ENCODE data around the gene PPT1. TPM values are rescaled to one million over a fixed set of nuclear protein-coding genes. Genes with fewer than 3 reads are reported as not detected.

Gene PPT1
- total and polyA plus RNA-seq, 2 of the 13 experiments (the other 11 are each of a cell fraction or from before 2014, with no cell fraction given) = 129 TPM

DNA sequence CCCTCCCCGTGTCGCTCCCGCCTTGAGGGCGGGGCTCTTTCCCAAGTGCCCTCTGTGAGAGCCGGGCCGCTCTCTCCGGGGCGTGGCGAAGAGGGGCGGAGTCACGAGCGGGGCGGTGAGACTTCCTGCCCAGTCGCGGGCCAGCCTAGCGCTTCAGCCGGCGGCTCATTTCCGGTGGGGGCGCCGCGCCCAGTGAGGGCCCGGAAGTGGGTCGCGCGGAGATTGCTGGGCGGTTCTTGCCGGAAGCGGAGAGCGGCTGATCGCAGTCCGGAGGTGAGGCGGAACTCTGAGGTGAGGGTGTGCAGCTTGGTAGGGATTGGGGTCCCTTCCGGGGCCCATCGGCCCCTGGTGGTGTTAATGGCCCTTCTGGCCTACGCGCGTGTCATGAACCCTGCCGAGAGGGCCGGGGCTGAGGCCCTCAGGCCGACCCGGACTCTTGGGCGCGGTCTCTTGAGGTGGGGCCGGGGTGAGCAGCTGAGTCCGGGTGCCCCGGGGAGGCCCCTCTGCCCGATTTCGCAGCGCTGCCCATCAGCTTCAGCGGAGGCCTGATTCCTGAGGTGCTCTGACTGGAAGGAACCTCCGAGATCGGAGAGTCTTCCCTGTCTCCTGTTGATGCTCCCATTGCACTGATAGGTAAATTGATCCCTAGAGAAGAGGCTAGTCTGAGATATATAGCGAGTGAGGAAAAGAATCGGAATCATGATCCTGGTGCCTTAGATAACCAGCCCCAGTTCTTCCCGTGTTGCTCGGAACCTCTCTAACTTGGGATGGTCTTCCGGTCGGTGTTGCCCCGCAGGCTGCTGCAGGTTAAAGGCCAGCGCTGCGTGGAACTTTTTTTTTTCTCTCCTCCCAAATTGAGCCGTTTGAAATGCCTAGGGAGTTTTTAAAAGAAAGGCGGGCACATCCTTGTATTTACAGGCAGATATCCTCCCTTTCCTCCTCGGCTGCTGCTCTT, 56.3 kb downstream of the PPT1 start, which contains the start of gene CAP1 (continued):
- TF ChIP-seq, protein P1, sequence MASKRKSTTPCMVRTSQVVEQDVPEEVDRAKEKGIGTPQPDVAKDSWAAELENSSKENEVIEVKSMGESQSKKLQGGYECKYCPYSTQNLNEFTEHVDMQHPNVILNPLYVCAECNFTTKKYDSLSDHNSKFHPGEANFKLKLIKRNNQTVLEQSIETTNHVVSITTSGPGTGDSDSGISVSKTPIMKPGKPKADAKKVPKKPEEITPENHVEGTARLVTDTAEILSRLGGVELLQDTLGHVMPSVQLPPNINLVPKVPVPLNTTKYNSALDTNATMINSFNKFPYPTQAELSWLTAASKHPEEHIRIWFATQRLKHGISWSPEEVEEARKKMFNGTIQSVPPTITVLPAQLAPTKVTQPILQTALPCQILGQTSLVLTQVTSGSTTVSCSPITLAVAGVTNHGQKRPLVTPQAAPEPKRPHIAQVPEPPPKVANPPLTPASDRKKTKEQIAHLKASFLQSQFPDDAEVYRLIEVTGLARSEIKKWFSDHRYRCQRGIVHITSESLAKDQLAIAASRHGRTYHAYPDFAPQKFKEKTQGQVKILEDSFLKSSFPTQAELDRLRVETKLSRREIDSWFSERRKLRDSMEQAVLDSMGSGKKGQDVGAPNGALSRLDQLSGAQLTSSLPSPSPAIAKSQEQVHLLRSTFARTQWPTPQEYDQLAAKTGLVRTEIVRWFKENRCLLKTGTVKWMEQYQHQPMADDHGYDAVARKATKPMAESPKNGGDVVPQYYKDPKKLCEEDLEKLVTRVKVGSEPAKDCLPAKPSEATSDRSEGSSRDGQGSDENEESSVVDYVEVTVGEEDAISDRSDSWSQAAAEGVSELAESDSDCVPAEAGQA (IDR thresholded peaks at IDR 0.05; ENCODE audit: low read depth) = 0 out of 2 replicates have a peak, but pooled peaks have one; percentile 22
- TF ChIP-seq, protein P1 (CRISPR knock-in tag; IDR thresholded peaks at IDR 0.05; ENCODE audit: borderline replicate concordance) = no peak; the same call in 1 of the 2 replicates
- no peak for TF ChIP-seq HMG20A (CRISPR knock-in tag; IDR thresholded peaks at IDR 0.05; ENCODE audit: borderline replicate concordance)
- TF ChIP-seq, protein P2, sequence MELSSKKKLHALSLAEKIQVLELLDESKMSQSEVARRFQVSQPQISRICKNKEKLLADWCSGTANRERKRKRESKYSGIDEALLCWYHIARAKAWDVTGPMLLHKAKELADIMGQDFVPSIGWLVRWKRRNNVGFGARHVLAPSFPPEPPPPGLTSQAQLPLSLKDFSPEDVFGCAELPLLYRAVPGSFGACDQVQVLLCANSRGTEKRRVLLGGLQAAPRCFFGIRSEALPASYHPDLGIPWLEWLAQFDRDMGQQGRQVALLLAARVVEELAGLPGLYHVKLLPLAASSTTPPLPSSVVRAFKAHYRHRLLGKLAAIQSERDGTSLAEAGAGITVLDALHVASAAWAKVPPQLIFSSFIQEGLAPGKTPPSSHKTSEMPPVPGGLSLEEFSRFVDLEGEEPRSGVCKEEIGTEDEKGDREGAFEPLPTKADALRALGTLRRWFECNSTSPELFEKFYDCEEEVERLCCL (CRISPR knock-in tag; IDR thresholded peaks at IDR 0.05; ENCODE audit: borderline replicate concordance) = 0 out of 2 replicates have a peak, but pooled peaks have one; percentile 14
- no peak; the same call in 1 of the 2 replicates for TF ChIP-seq ZNF564 (CRISPR knock-in tag; IDR thresholded peaks at IDR 0.05)
- no peak for TF ChIP-seq SNAPC2 (CRISPR knock-in tag; IDR thresholded peaks at IDR 0.05)
- no peak for TF ChIP-seq PTBP1 (IDR thresholded peaks at IDR 0.05; ENCODE audit: low read depth, low read length, poor library complexity, severe bottlenecking)
- no peak for TF ChIP-seq SMARCE1 (IDR thresholded peaks at IDR 0.05; ENCODE audit: borderline replicate concordance)
- TF ChIP-seq EHMT2 (IDR thresholded peaks at IDR 0.05; ENCODE audit: borderline replicate concordance, low read depth, low read length) = no peak
- TF ChIP-seq, protein P3, sequence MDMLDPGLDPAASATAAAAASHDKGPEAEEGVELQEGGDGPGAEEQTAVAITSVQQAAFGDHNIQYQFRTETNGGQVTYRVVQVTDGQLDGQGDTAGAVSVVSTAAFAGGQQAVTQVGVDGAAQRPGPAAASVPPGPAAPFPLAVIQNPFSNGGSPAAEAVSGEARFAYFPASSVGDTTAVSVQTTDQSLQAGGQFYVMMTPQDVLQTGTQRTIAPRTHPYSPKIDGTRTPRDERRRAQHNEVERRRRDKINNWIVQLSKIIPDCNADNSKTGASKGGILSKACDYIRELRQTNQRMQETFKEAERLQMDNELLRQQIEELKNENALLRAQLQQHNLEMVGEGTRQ (IDR thresholded peaks at IDR 0.05; ENCODE audit: low read depth, low read length) = peak; percentile 29; the same call in 1 of the 2 replicates
- TF ChIP-seq, protein P3 (CRISPR knock-in tag; IDR thresholded peaks at IDR 0.05; ENCODE audit: borderline replicate concordance) = no peak; the same call in 1 of the 2 replicates
- TF ChIP-seq GLI4 (CRISPR knock-in tag; IDR thresholded peaks at IDR 0.05; ENCODE audit: borderline replicate concordance) = no peak
- TF ChIP-seq, protein P4, sequence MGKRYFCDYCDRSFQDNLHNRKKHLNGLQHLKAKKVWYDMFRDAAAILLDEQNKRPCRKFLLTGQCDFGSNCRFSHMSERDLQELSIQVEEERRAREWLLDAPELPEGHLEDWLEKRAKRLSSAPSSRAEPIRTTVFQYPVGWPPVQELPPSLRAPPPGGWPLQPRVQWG (CRISPR knock-in tag; IDR thresholded peaks at IDR 0.05; ENCODE audit: borderline replicate concordance, low read depth) = no peak
- TF ChIP-seq MYC (CRISPR knock-in tag; IDR thresholded peaks at IDR 0.05; ENCODE audit: borderline replicate concordance) = no peak
- TF ChIP-seq NPAS2 (CRISPR knock-in tag; IDR thresholded peaks at IDR 0.05; ENCODE audit: borderline replicate concordance) = no peak
- TF ChIP-seq CCDC6 (CRISPR knock-in tag; IDR thresholded peaks at IDR 0.05) = peak; percentile 52; the same call in 1 of the 2 replicates
- TF ChIP-seq AGO2 (optimal IDR thresholded peaks at IDR 0.05; ENCODE audit: low read depth, low read length) = no peak
- no peak for TF ChIP-seq GTF3A (CRISPR knock-in tag; conservative IDR thresholded peaks at IDR 0.05)
